NCI-H446 (cell line): ENCODE results near the gene ARID1B.

Source experiments
- DNase-seq, 2 experiments: peaks; one replicate each; lab custom pipeline; 2025; lab: John Stamatoyannopoulos, UW

ARID1B gene

DNA sequence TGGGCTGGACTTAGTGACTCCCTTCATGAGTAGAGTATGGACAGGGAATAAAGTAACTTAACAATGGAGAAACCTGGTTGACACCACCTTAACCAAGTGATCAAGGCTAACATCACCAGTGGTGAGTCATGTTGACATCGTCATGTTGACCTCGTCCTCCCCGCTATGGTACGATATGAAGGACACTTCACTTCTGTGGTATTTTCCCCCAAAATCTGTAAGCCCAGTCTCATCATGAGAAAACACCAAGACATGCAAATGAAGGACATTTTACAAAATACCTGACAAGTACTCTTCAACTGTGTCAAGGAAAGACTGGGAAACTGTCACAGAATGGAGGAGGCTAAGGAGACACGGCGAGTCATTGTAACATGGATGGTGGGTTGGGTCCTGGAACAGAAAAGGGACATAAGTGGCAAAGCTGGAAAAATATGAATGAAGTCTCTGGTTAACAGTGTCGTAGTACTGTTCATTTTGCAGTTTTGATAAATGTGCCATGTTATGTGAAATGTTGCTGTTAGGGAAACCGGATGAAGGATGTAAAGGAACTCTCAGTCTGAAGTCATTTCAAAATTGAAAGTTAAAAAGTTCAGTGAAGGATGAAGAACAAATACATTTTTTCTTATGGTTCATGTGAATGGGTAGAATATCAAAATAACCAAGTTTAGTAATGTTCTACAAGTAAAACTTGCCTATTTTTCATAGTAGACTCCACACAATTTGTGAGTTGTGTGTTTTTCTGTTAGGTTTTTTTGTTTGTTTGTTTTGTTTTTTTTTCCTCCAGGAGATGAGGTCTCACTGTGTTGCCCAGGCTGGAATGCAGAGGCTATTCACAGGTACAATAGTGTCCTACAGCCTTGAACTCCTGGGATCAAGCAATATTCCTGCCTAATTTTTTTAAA lies 298.6 kb downstream of the ARID1B start:
- no peak for DNase-seq

DNA sequence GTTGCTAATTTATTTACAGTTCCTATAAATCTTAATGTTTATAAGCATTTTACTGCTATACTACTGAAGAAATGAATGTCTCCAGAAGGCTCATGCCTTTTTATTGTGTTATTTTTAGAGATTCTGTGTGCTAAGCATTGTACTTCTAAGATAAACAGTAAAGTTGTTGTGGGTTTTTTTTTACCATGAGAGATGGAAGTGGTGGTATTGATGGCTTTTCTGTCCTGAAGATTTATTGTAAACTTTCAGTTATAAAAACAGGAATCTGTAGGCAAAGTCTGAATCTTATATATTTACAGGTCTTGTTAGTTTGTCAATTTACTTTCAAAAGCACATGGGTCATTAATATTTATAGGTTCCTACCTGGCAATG lies 299.3 kb downstream of the ARID1B start:
- DNase-seq, result no peak

DNA sequence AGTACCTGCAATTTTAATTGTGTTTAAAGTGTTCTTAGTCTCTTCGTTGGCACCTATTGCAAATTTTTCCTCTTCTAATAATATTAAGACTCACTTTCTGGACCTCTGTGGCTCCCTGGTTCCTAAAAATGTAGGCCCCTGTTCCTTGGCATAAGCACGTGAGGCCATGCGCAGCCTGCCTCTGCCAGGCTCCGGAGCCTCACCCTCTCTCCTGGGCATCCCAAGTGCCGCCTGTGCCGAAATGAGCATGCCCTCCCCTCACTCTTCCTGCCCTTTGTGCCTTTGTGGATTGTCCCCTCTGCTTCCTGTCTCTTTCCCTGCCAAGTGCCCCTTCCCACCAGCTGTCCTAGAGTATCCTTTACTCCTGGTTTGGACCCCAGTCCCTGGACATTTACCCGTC lies 300.1 kb downstream of the ARID1B start:
- DNase-seq, result no peak

DNA sequence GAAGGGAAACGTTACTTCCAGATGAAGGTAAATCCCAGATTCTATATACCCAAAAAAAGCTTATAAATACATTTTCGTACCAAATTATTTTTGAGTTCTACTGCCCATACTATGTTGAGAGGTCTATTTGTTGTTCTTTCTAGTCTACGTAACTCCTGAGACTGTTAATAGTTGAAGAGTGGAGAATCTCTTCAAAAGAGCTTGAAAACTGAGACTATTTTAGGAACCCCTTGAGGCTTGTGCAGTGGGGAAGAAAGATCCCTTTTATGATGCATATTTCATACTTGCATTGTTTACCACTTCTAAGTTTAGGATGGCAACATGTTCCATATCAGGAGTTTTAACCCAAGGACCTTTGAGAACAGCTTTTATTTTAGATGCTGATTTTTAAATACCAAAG lies 301.1 kb downstream of the ARID1B start:
- no peak for DNase-seq

DNA sequence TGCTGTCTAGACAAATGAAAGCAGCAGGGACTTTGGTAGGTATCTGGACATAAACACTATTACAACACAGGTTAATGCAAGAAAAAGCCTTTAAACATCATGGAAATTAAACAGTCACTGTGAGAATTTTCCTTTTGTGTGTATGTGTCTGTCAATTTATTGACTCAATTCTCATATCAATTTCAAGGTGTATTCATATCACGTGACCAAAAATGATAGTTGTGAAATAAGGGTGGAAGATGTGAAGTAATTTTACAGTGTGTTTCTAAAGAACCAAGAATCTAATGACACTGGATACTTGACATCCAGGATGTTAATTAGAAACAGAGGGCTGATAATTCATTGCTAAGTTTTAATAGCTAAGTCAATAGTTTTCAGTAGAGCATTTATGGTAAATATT lies 302.1 kb downstream of the ARID1B start:
- DNase-seq, result no peak

GRCh38 chr6:157079771-157080170 lies 302.6 kb downstream of the ARID1B start:
- DNase-seq, result no peak

GRCh38 chr6:157080986-157081391 lies 303.8 kb downstream of the ARID1B start:
- DNase-seq, result no peak

DNA sequence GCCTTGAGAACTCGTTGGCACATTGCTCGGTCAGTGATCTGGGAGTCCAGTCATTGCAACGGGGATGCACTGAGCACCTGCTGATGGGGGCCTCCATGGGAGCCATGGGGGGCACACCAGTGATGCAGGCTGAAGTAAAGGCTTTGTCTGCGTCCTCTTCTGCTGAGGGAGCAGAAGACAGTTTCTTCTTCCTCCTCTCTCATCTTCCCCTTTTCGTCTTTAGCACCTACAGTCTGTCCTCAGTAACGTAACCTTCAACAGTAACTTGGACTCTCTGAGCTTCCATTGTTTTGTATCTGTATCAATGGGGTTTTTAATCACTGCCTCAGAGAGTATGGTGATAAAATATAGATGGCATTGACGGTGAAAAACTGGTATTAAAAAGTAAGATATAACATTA lies 306.2 kb downstream of the ARID1B start:
- no peak for DNase-seq

GRCh38 chr6:157086632-157087031 lies 309.5 kb downstream of the ARID1B start:
- DNase-seq, result no peak

- DNase-seq, result no peak
Measured at GRCh38 chr6:157087974-157088373, 310.8 kb downstream of the ARID1B start.

DNA sequence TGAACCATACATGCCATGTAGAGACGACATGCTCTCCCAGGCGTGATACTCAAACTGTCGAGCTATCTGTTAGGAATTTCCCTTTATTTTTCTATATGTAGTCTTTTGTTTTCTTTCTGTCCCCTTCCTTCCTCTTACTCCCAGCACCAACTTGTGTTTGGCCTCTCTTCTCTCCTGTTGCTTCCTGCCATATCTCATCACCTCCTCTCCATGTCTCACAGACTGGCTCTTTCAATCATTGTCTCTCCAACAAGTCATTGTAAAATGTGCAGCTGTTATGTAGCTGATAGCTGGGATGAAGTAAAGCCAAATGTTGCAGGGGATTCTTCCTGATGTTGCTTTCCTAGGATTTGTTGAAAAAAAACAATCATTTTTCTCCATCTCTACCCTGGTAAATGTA lies 311.7 kb downstream of the ARID1B start:
- no peak for DNase-seq

- no peak for DNase-seq
Measured at GRCh38 chr6:157089258-157089657, 312.1 kb downstream of the ARID1B start.

DNA sequence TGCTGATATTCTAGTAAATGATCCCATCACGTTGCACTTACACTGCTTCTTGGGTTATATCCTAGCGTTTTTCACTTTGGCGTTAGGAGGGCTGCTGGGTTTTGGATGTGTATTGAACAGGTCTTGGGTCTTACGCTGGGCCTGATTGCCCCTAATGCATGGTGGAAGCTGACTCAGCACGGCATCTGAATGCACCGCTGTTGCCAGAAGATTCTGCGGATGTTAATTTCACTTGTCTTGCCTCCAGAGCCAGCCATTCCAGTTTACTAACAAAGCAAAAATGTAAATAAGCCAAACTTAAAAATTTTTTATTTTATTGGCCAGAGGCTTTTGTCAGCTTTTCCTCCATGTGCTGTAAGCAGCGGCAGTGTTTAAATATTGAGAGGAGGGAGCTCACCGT lies 312.7 kb downstream of the ARID1B start:
- no peak for DNase-seq

DNA sequence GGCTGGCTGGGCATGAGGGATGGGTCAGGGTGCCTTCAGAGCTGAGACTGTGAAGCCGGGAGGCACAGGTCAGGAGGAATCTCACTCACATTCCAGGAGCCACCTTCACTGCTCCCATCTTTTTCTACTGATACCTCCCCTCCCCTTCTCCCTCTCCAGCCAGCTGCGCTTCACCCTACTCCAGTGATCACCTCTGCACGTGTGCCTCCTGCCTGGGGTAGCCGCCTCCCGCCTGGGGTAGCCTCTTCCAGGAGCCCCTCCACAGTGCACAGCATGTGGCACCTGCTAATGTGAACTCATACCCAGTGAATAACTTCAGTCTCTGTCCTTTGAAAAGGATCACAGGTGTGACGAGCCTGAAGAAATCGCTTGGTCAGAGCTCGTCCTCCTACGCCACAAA lies 313.6 kb downstream of the ARID1B start:
- DNase-seq, result no peak

- no peak for DNase-seq
Measured at GRCh38 chr6:157091243-157091642, 314.1 kb downstream of the ARID1B start.

GRCh38 chr6:157091856-157092460 lies 314.8 kb downstream of the ARID1B start:
- no peak for DNase-seq

GRCh38 chr6:157092736-157093135 lies 315.6 kb downstream of the ARID1B start:
- DNase-seq, result no peak

- no peak for DNase-seq
Measured at GRCh38 chr6:157093536-157093935, 316.4 kb downstream of the ARID1B start.

DNA sequence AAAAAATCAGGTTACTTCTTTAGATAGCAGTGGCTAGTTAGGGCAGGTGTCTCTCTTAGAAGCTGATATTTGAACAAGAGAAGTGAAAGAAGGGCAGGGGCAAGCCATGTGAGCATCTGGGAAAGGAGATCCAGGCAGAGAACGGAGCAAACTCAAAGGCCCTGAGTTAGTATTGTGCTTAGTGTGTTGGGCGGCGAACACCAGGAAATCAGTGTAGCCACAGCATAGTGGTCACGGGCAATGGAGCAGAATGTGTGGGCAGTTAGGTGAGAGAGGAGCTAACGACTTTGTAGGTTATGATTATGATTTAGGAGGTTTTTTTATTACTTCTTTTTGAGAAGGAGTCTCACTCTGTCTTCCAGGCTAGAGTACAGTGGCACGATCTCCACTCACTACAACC lies 316.9 kb downstream of the ARID1B start:
- no peak for DNase-seq

DNA sequence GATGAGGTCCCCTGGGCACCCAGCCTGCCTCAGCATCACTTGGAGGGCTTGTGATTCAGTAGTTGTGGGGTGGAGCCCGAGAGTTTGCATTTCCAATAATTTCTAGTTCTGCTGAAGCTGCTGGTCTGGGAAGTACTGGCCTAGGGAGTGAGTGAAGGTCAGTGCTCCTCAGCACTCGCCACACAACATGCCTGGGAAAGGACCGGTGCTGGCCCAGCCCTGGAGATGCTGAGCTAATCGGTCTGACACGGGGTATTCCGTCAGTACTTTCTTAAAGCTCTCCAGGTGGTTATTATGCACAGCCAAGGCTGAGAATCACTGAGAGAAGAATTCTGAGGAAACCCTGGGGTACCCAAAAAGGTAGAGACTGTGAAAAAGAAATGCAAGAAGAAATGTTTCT lies 317.9 kb downstream of the ARID1B start:
- no peak for DNase-seq

DNA sequence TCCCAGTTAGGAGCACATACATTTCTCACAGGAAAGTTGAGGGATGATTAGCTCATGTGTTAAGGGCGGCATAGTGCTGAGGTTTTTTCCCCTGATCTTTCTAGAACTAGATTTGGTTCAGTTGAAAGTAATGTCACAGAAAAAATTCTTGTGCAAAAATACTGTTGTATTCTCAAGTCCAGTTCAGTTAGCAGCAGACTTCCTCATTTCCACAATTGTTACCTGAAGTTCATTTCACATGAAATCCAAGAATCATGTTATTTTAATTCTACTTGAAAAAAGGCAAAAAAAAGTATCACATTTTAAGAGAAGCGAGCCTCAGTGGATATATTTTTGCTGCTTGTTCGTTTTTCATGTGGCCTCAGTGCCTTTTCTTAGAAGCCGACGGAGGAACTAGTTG lies 318.4 kb downstream of the ARID1B start:
- DNase-seq, result no peak

- DNase-seq, result no peak
Measured at GRCh38 chr6:157096105-157096504, 318.9 kb downstream of the ARID1B start.

- no peak for DNase-seq
Measured at GRCh38 chr6:157096522-157096921, 319.3 kb downstream of the ARID1B start.
